ENCODE measurements around the gene DCST1. TPM values are rescaled to one million over a fixed set of nuclear protein-coding genes. Genes with fewer than 3 reads are reported as not detected.
A peak's percentile ranks its signal among the peaks of the same experiment; 100 is the strongest.

The DCST1 gene
- total and polyA plus RNA-seq, 2 of the 13 experiments (the other 11 are each of a cell fraction or from before 2014, with no cell fraction given): 0.04 TPM; not detected in 1

DNA sequence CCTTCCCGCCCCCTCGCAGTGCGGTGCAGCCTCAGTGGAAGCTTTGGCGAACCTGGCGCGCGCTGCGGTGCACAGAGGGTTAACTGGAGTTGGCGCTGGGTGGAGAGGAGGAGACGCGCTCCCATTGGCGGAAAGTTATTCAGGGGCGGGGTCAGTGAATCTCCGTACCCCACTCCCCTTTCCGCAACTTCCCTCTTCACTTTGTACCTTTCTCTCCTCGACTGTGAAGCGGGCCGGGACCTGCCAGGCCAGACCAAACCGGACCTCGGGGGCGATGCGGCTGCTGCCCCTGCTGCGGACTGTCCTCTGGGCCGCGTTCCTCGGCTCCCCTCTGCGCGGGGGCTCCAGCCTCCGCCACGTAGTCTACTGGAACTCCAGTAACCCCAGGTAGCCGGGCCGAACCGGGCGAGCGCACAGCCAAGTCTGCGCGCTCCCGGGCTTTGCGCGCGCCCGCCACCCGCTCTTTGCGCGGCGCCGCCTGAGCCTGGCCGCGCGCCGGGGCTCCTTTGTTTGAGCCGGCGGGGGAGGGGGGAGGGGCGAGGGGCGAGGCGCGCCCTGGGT lies 30.0 kb downstream of the DCST1 start, which contains the start of gene EFNA4 (continued):
- TF ChIP-seq GABPB1 (CRISPR knock-in tag; IDR thresholded peaks at IDR 0.05) (peak; percentile 61), REPIN1 (CRISPR knock-in tag; IDR thresholded peaks at IDR 0.05; ENCODE audit: borderline replicate concordance, low read depth) (no peak), MBD4 (IDR thresholded peaks at IDR 0.05; ENCODE audit: borderline replicate concordance, low read length) (no peak), ZC3H13 (CRISPR knock-in tag; IDR thresholded peaks at IDR 0.05) (no peak), ZNF326 (CRISPR knock-in tag; IDR thresholded peaks at IDR 0.05; ENCODE audit: borderline replicate concordance) (no peak), TCF7 (IDR thresholded peaks at IDR 0.05; ENCODE audit: low read depth) (no peak), RFX5 (IDR thresholded peaks at IDR 0.05; ENCODE audit: low read depth, low read length) (no peak), PHF21A (CRISPR knock-in tag; IDR thresholded peaks at IDR 0.05) (no peak), NR2F1 (CRISPR knock-in tag; IDR thresholded peaks at IDR 0.05) (no peak), SAFB2 (CRISPR knock-in tag; IDR thresholded peaks at IDR 0.05; ENCODE audit: borderline replicate concordance, low read depth) (peak; percentile 73; the same call in 1 of the 2 replicates), ZFP41 (CRISPR knock-in tag; IDR thresholded peaks at IDR 0.05; ENCODE audit: borderline replicate concordance) (no peak), ATF7-NPFF (CRISPR knock-in tag; IDR thresholded peaks at IDR 0.05; ENCODE audit: low read depth) (peak; percentile 30; the same call in 1 of the 2 replicates)
- TF ChIP-seq, protein P1, sequence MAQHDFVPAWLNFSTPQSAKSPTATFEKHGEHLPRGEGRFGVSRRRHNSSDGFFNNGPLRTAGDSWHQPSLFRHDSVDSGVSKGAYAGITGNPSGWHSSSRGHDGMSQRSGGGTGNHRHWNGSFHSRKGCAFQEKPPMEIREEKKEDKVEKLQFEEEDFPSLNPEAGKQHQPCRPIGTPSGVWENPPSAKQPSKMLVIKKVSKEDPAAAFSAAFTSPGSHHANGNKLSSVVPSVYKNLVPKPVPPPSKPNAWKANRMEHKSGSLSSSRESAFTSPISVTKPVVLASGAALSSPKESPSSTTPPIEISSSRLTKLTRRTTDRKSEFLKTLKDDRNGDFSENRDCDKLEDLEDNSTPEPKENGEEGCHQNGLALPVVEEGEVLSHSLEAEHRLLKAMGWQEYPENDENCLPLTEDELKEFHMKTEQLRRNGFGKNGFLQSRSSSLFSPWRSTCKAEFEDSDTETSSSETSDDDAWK (CRISPR knock-in tag; IDR thresholded peaks at IDR 0.05): no peak
- TF ChIP-seq, protein P2, sequence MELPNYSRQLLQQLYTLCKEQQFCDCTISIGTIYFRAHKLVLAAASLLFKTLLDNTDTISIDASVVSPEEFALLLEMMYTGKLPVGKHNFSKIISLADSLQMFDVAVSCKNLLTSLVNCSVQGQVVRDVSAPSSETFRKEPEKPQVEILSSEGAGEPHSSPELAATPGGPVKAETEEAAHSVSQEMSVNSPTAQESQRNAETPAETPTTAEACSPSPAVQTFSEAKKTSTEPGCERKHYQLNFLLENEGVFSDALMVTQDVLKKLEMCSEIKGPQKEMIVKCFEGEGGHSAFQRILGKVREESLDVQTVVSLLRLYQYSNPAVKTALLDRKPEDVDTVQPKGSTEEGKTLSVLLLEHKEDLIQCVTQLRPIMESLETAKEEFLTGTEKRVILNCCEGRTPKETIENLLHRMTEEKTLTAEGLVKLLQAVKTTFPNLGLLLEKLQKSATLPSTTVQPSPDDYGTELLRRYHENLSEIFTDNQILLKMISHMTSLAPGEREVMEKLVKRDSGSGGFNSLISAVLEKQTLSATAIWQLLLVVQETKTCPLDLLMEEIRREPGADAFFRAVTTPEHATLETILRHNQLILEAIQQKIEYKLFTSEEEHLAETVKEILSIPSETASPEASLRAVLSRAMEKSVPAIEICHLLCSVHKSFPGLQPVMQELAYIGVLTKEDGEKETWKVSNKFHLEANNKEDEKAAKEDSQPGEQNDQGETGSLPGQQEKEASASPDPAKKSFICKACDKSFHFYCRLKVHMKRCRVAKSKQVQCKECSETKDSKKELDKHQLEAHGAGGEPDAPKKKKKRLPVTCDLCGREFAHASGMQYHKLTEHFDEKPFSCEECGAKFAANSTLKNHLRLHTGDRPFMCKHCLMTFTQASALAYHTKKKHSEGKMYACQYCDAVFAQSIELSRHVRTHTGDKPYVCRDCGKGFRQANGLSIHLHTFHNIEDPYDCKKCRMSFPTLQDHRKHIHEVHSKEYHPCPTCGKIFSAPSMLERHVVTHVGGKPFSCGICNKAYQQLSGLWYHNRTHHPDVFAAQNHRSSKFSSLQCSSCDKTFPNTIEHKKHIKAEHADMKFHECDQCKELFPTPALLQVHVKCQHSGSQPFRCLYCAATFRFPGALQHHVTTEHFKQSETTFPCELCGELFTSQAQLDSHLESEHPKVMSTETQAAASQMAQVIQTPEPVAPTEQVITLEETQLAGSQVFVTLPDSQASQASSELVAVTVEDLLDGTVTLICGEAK (IDR thresholded peaks at IDR 0.05): no peak
- TF ChIP-seq, protein P2 (CRISPR knock-in tag; IDR thresholded peaks at IDR 0.05): no peak
- TF ChIP-seq, protein P3, sequence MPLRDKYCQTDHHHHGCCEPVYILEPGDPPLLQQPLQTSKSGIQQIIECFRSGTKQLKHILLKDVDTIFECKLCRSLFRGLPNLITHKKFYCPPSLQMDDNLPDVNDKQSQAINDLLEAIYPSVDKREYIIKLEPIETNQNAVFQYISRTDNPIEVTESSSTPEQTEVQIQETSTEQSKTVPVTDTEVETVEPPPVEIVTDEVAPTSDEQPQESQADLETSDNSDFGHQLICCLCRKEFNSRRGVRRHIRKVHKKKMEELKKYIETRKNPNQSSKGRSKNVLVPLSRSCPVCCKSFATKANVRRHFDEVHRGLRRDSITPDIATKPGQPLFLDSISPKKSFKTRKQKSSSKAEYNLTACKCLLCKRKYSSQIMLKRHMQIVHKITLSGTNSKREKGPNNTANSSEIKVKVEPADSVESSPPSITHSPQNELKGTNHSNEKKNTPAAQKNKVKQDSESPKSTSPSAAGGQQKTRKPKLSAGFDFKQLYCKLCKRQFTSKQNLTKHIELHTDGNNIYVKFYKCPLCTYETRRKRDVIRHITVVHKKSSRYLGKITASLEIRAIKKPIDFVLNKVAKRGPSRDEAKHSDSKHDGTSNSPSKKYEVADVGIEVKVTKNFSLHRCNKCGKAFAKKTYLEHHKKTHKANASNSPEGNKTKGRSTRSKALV (CRISPR knock-in tag; IDR thresholded peaks at IDR 0.05): 0 out of 2 replicates have a peak, but pooled peaks have one; percentile 50
